Upper lobe of left lung (tissue), 6 donors: Measurements from ENCODE around the gene ENG. TPM values are rescaled to one million over a fixed set of nuclear protein-coding genes. Genes with fewer than 3 reads are reported as not detected.
"Not testable (repeated sequence)": the region's sequence is repeated elsewhere in the genome, so short reads cannot be mapped to it uniquely, and the experiment has no call there.

Source experiments
- ATAC-seq, 2 donors: fragments of 200-7000 bp; cut with Tn5 transposase; one replicate each; pipeline ENCODE4 v1.9.1; 2022; ENCODE audit warnings: mild to moderate bottlenecking in 2 of 2, moderate library complexity in 2 of 2; ENCODE audit not compliant: low FRiP score in 2 of 2
- DNase-seq, 2 donors: peaks; one replicate each; pipeline ENCODE4 v3.0.0-alpha.2; 2019 to 2020
- H3K27ac ChIP-seq, 4 donors: fragments of 200-600 bp; sonication (generic); one replicate each; pipeline ENCODE4 v1.5.1; 2016 to 2019
- H3K27me3 ChIP-seq, 4 donors: fragments of 200-600 bp; sonication (generic); one replicate each; pipeline ENCODE4 v1.5.1; 2017 to 2019
- H3K36me3 ChIP-seq, 4 donors: fragments of 200-600 bp; sonication (generic); one replicate each; pipeline ENCODE4 v1.5.1; 2016 to 2019
- H3K4me1 ChIP-seq, 4 donors: fragments of 200-600 bp; sonication (generic); one replicate each; pipeline ENCODE4 v1.5.1; 2018 to 2019
- H3K4me3 ChIP-seq, 4 donors: fragments of 200-600 bp; sonication (generic); one replicate each; pipeline ENCODE4 v1.5.1; 2017 to 2019; ENCODE audit warnings: mild to moderate bottlenecking in 2 of 4, moderate library complexity in 1 of 4
- H3K9me3 ChIP-seq, 4 donors: fragments of 200-600 bp; sonication (generic); one replicate each; pipeline ENCODE4 v1.5.1; 2018 to 2019
- CTCF ChIP-seq, 6 experiments: fragments of 450-650 bp in 4 of 6; fragments of 200-600 bp in 2 of 6; sonication (generic) in 2 of 6; IDR thresholded peaks; one replicate each; pipeline ENCODE4 v1.5.1; 2016 to 2019; ENCODE audit warnings: antibody characterized with exemption in 6 of 6
- EP300 ChIP-seq, 4 donors: sonication (generic); formaldehyde crosslinking; IDR thresholded peaks; one replicate each; pipeline ENCODE4 v1.5.1; 2017; ENCODE audit warnings: antibody characterized with exemption in 4 of 4, control low read depth in 2 of 4
- POLR2A ChIP-seq, 4 donors: fragments of 450-650 bp; IDR thresholded peaks; one replicate each; pipeline ENCODE4 v1.5.1; 2016 to 2017; ENCODE audit warnings: antibody characterized with exemption in 4 of 4, mild to moderate bottlenecking in 2 of 4
- POLR2AphosphoS5 ChIP-seq, 2 donors: sonication (generic); formaldehyde crosslinking; IDR thresholded peaks; one replicate each; pipeline ENCODE4 v1.5.1; 2017; ENCODE audit warnings: antibody characterized with exemption in 2 of 2
- WGBS, 2 donors: methylation state at CpG; one replicate each; pipeline ENCODE4 v1.1.5; 2017 to 2018; 5-methylcytosine and 5-hydroxymethylcytosine counted together
- total RNA-seq, 6 donors: library from RNA; depleted of rRNA in 4 of 6; stranded (reverse); fragments of >200 nt in 4 of 6; gene quantifications; one replicate each; pipeline versions ENCODE4 v1.1.0 to v1.2.1, GENCODE V29; 2016 to 2021
- donor health status: DM: no; HTN: no; CAD: no; lungs with moderate emphysema.
- donor health status: DM: no; HTN: yes; CAD: no; lungs with severe emphysema.

ENG gene
- total RNA-seq, 6 donors from 2014 or later: 45.7 to 378 (median 178) TPM

DNA sequence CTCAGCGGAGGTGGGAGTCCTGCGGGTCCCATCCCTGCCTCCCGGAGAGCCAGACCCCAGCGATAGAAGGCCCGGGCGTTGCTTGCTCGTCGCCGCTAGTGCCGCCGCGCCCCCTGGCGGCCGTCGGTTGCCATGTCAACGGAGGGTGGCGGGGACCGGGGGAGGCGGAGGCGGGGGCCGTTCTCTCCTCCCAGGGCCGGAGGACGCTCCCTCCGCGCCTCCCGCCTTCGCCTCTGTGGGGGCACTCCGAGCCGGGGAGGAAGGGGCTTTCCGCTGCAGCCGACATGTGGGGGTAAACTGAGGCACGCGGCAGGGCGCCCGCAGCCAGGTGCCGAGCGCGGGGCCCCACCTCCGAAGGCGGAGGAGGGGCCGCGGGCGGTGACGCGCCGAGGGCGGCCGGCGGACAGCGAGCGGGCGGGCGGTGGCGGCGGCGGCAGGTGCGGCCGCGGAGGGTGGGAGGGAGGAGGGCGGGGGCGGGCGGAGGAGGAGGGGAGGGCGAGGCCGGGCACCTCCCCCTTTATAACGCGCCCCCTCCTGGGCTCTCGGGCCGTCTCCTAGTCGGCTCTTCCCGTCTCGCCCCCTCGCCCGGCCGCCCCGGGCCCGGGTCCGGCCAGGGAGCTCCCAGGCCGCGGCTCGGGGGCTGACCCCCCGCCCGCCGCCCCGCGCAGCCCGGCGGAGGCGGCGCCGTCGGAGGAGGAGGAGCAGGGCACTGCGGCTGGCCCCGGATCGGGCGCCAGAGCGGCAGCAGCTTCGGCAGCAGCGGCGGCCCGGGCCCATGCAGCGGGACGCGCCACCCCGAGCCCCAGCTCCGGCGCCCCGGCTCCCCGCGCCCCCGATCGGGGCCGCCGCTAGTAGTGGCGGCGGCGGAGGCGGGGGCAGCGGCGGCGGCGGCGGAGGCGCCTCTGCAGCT lies 69.2 kb downstream of the ENG start:
- H3K4me1 ChIP-seq: peaks cover 37 to 65% (median 44%) of the 10 kb centered on the region in 4 donors
- 0 to 3% methylated on average over 15 to 17 of the region's 123 CpGs for WGBS, 2 donors
- peak overlapping the region; percentile 65 to 100 (median 94) for H3K4me3 ChIP-seq

GRCh38 chr9:127783111-127784008 lies 71.1 kb downstream of the ENG start:
- TF ChIP-seq POLR2A (IDR thresholded peaks at IDR 0.05): no peak
- TF ChIP-seq POLR2AphosphoS5 (IDR thresholded peaks at IDR 0.05): peak; percentile 19 to 75
- TF ChIP-seq CTCF (IDR thresholded peaks at IDR 0.05): peak in 1 of 6 experiments; percentile 12
- no peak for TF ChIP-seq EP300 (IDR thresholded peaks at IDR 0.05)
- Histone ChIP-seq H3K9me3 (no peaks in the 10 kb centered on the region), H3K4me1 (peaks cover 55 to 68% (median 60%) of the 10 kb centered on the region in 4 donors), H3K36me3 (peaks cover 11 to 18% (median 13%) of the 10 kb centered on the region in 4 donors), H3K4me3 (no peak overlapping the region), H3K27me3 (no peaks in the 10 kb centered on the region), H3K27ac (peak overlapping the region; percentile 93 to 98 (median 96))
- ATAC-seq (peak in 1 of 2 donors; percentile 49), DNase-seq (peak; percentile 73 to 75)
- WGBS, 2 donors: 47 to 56% methylated on average over 14 to 20 of the region's 20 CpGs

More for the DNA sequence above, 69.2 kb downstream of the ENG start:
- no peak for TF ChIP-seq EP300 (IDR thresholded peaks at IDR 0.05)
- TF ChIP-seq CTCF (IDR thresholded peaks at IDR 0.05): peak; percentile 94 to 98 (median 97)
- TF ChIP-seq POLR2AphosphoS5 (IDR thresholded peaks at IDR 0.05): peak; percentile 31 to 51
- TF ChIP-seq POLR2A (IDR thresholded peaks at IDR 0.05): no peak
- Histone ChIP-seq H3K9me3 (no peaks in the 10 kb centered on the region), H3K27me3 (no peaks in the 10 kb centered on the region), H3K36me3 (peaks cover 29 to 37% (median 32%) of the 10 kb centered on the region in 4 donors), H3K27ac (peak overlapping the region; percentile 93 to 98 (median 96))
- DNase-seq (peak; percentile 89 to 99), ATAC-seq (peak; percentile 82 to 87)

- no peak overlapping the region for H3K4me3 ChIP-seq
- no peaks in the 10 kb centered on the region for H3K27me3 ChIP-seq
- no peak for TF ChIP-seq EP300 (IDR thresholded peaks at IDR 0.05)
- no peak for TF ChIP-seq CTCF (IDR thresholded peaks at IDR 0.05)
- no peak for TF ChIP-seq POLR2A (IDR thresholded peaks at IDR 0.05)
- no peak for TF ChIP-seq POLR2AphosphoS5 (IDR thresholded peaks at IDR 0.05)
- no peak for DNase-seq
- H3K9me3 ChIP-seq: no peaks in the 10 kb centered on the region
- H3K27ac ChIP-seq: peak overlapping the region in 3 of 4 donors; percentile 71 to 98 (median 73)
- ATAC-seq: no peak
- H3K36me3 ChIP-seq: peaks cover 0 to 2% (median 0%) of the 10 kb centered on the region in 4 donors
- 87 to 90% methylated on average over 3 to 4 of the region's 4 CpGs for WGBS, 2 donors
- H3K4me1 ChIP-seq: peaks cover 48 to 53% (median 50%) of the 10 kb centered on the region in 4 donors
These were observed 72.7 kb downstream of the ENG start for GRCh38 chr9:127781806-127782205.

DNA sequence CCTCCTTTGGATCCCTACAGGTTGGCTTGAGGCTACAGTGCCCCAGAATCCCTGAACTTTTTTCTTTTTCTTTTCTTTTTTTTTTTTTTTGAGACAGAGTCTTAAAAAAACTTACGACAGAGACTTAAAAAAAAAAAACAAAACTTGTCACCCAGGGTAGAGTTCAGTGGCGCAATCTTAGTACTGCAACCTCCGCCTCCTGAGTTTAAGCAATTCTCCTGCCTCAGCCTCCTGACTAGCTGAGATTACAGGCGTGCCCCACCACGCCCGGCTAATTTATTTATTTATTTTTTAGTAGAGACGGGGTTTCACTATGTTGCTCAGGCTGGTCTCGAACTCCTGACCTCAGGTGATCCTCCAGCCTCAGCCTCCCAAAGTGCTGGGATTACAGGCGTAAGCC lies 73.5 kb downstream of the ENG start:
- not testable (repeated sequence) for H3K27me3 ChIP-seq, H3K36me3 ChIP-seq, H3K4me3 ChIP-seq, H3K9me3 ChIP-seq, ATAC-seq
- H3K27ac ChIP-seq: peak overlapping the region; percentile 71 to 98 (median 82)
- WGBS, 2 donors: 63 to 78% methylated on average over 9 of the region's 9 CpGs
- DNase-seq: peak in 1 of 2 donors; percentile 53
- peaks cover 44 to 51% (median 47%) of the 10 kb centered on the region in 4 donors for H3K4me1 ChIP-seq
